GM19035 (cell line): ENCODE measurements around the gene RNF20.
"Not testable (repeated sequence)": the region's sequence is repeated elsewhere in the genome, so short reads cannot be mapped to it uniquely, and the experiment has no call there.

Experiments used
- ATAC-seq: cut with Tn5 transposase; IDR thresholded peaks from one replicate; pipeline ENCODE4 v1.9.1; 2021; ENCODE audit not compliant: unreplicated experiment

Gene RNF20

GRCh38 chr9:101536351-101536750 lies 2.7 kb downstream of the RNF20 start:
- no peak for ATAC-seq

- ATAC-seq: no peak
Observed at GRCh38 chr9:101536938-101537337, 3.3 kb downstream of the RNF20 start.

GRCh38 chr9:101540069-101540468 lies 6.4 kb downstream of the RNF20 start:
- no peak for ATAC-seq

- no peak for ATAC-seq
Observed at GRCh38 chr9:101543098-101543735, 9.6 kb downstream of the RNF20 start.

- ATAC-seq: not testable (repeated sequence)
Observed at GRCh38 chr9:101549472-101550098, 15.9 kb downstream of the RNF20 start.

- no peak for ATAC-seq
Observed at GRCh38 chr9:101561740-101562139, 28.1 kb downstream of the RNF20 start.

GRCh38 chr9:101562966-101563365 lies 29.3 kb downstream of the RNF20 start:
- no peak for ATAC-seq

GRCh38 chr9:101564252-101564651 lies 30.6 kb downstream of the RNF20 start:
- ATAC-seq: no peak

GRCh38 chr9:101566904-101567724 lies 33.5 kb downstream of the RNF20 start:
- peak; percentile 66 for ATAC-seq

- ATAC-seq: no peak
Observed at GRCh38 chr9:101567725-101568350, 34.2 kb downstream of the RNF20 start.

- no peak for ATAC-seq
Observed at GRCh38 chr9:101569741-101570501, 36.3 kb downstream of the RNF20 start.

GRCh38 chr9:101571114-101571513 lies 37.5 kb downstream of the RNF20 start:
- no peak for ATAC-seq

GRCh38 chr9:101572316-101572715 lies 38.7 kb downstream of the RNF20 start:
- ATAC-seq: no peak

- no peak for ATAC-seq
Observed at GRCh38 chr9:101574731-101575333, 41.2 kb downstream of the RNF20 start.

- no peak for ATAC-seq
Observed at GRCh38 chr9:101578378-101578777, 44.7 kb downstream of the RNF20 start.

GRCh38 chr9:101579711-101580545 lies 46.3 kb downstream of the RNF20 start:
- ATAC-seq: no peak

- ATAC-seq: no peak
Observed at GRCh38 chr9:101582553-101582952, 48.9 kb downstream of the RNF20 start.

- no peak for ATAC-seq
Observed at GRCh38 chr9:101585740-101586139, 52.1 kb downstream of the RNF20 start.

- peak; percentile 64 for ATAC-seq
Observed at GRCh38 chr9:101586651-101587050, 53.0 kb downstream of the RNF20 start.
